LNCAP (cell line): Measurements from ENCODE around the gene TSC1.

ENCODE experiments used
- TF ChIP-seq, protein P1 (sequence below): fragments of 450-650 bp; IDR thresholded peaks from 2 replicates; pipeline ENCODE4 v1.5.1; 2017; ENCODE audit warnings: mild to moderate bottlenecking

TSC1 gene

DNA sequence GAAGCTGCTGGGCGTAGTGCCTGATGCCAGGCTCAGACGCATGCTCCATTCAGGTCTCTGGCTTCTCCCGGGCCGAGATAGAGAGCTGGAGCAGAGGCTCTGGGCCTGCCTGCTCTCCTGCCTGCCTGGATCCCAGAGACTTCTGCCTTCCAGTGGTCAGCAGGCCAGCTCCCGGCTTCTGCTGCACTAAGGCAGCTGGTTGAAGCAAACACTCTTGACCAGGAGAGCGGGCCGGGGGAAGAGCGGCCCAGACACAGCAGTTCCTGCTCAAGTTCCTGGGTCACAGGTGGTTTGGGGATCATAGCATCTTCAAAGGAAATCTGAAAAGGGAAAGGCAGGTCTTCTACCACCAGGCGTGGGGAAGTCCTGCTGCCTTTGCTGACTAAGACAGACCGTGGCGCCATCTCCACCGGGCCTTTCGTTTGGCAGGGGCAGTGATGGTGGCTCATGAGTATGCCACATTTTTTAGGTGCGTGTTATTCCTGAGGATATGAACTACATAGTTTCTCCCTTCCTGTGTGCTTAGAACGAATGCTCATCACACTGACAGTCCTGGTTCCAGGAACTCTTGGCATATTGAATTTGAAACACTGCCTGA lies 97.4 kb downstream of the TSC1 start:
- TF ChIP-seq, protein P1, sequence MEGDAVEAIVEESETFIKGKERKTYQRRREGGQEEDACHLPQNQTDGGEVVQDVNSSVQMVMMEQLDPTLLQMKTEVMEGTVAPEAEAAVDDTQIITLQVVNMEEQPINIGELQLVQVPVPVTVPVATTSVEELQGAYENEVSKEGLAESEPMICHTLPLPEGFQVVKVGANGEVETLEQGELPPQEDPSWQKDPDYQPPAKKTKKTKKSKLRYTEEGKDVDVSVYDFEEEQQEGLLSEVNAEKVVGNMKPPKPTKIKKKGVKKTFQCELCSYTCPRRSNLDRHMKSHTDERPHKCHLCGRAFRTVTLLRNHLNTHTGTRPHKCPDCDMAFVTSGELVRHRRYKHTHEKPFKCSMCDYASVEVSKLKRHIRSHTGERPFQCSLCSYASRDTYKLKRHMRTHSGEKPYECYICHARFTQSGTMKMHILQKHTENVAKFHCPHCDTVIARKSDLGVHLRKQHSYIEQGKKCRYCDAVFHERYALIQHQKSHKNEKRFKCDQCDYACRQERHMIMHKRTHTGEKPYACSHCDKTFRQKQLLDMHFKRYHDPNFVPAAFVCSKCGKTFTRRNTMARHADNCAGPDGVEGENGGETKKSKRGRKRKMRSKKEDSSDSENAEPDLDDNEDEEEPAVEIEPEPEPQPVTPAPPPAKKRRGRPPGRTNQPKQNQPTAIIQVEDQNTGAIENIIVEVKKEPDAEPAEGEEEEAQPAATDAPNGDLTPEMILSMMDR = no peak

DNA sequence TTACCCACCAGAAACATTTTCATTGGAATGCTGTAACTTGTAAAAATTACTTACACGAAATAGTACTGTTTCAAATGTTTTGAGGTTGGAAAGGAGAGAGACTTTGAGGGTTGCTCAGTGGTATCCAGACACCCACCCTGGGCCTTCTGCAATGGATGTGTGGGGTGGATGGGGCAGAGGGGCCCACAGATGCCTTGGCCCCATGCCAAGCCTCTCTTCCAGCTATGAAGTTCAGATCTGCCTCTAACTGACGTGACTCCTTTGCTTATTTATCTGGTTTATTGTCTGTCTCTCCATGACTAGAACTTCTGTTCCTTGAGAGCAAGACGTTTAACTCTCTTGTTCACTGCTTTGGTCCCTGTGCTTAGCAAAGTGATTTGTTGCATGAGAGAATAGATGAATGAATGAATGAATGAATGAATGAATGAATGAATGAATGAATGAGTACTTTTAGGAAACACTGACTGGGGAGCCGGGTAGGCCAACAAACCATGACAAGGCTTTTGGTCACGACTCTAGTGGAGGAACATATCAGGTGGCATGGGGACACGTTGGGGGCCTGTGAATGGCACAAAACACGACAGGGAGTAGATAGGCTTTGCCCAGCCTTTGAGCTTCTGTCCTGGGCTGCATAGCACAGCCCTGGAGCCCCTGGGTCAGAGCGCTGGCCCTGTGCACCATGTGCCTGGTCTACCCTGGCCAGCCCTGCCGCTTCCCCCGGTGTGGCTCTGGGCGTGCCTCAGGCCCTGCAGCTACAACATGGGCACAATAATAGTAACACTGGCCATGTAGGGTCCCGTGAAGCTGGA lies 98.1 kb downstream of the TSC1 start:
- TF ChIP-seq, protein P1 = no peak

DNA sequence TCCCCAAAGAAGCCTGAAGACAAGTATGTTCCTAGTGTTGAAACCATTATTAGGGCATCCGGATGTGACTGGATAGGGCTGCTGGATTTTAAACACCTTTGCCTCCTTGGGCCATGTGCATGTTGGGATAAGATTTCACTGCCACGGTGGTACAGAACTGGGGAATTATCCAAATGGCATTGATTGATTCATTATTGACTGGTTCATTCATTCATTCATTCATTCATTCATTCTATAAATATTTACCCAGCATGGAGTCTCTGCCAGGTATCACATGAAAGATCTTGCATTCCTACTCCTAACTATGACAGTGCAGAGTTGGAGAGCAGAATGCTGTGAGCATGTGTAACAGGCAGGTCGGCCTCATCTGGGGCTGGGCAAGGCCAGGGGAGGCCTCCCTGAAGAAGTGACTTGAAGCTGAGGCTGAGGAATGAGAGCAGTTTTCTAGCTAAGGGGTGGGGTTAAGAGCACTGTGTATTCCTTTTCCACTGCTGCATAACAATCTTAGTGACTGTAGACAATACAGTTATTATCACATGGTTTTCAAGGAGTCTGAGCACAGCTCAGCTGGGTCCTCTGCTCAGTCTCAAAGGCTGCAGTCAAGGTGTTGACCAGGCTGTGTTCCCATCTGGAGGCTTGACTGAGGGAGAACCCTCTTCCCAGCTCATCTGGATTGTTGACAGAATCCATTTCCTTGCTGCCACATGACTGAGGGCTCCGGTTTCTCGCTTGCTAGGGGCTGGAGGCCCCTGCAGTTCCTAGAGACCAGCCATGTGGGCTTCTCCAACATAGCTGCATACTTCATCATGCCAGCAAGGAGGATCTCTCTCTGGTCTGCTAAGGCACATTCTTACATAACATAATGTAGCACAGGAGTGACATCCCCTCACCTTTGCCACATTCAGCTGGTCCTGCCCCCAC lies 102.0 kb downstream of the TSC1 start:
- TF ChIP-seq, protein P1 = no peak
